K562 (cell line): ENCODE results near the gene ADARB2. TPM values are rescaled to one million over a fixed set of nuclear protein-coding genes. Genes with fewer than 3 reads are reported as not detected.

Experiments used
- ATAC-seq: fragments of 200-7000 bp; cut with Tn5 transposase; 3 replicates; pipeline ENCODE4 v1.9.1; 2020; ENCODE audit warnings: moderate library complexity
- BruUV-seq: library from RNA; stranded (reverse); fragments of 400-500 nt; replicated peaks from 2 replicates; lab custom pipeline; 2021; lab: Mats Ljungman, UMichigan
- CTCF ChIA-PET: fragments of 300-600 bp; formaldehyde crosslinking; extraction: SDS; loops from one replicate; lab custom pipeline; 2021; ENCODE audit warnings: low intra/inter-chr PET ratio; lab: Yijun Ruan, JAX
- POLR2A ChIA-PET: fragments of 300-600, 350-650 bp; sonication (Branson Sonifier 250); formaldehyde crosslinking; extraction: SDS; loops from one replicate; lab custom pipeline; 2021; ENCODE audit warnings: antibody characterized with exemption, inconsistent platforms; lab: Yijun Ruan, JAX
- DNase-seq, 4 experiments: peaks; one replicate each; pipeline versions ENCODE4 v3.0.0 to v3.0.0-alpha.2; 2011 to 2018; ENCODE audit warnings: low spot score in 3 of 4, mixed read lengths in 3 of 4; ENCODE audit errors: extremely low read depth in 1 of 4
- FAIRE-seq: peaks from 2 replicates; lab custom pipeline; 2011; peaks lifted over from hg19 to GRCh38; lab: Jason Lieb, UNC
- H2AFZ ChIP-seq: 2 replicates; pipeline ENCODE4 v1.6.0; 2011; ENCODE audit warnings: low read depth, low read length, control low read depth, inconsistent platforms
- H3K27ac ChIP-seq: fragments of 200-600 bp; 3 replicates; pipeline ENCODE4 v1.8.0; 2011; ENCODE audit warnings: low read depth, mild to moderate bottlenecking, control low read depth, inconsistent platforms, low read length, moderate library complexity, mixed read lengths; ENCODE audit errors: extremely low read depth
- H3K27me3 ChIP-seq, 2 experiments: fragments of 300-600 bp in 1 of 2; 2 replicates in 1 of 2; 3 replicates in 1 of 2; pipeline versions ENCODE4 v1.6.0 to v1.8.0; 2011; ENCODE audit warnings: inconsistent platforms in 2 of 2, low read length in 2 of 2, mild to moderate bottlenecking in 1 of 2, mixed read lengths in 1 of 2, moderate library complexity in 1 of 2; ENCODE audit not compliant: control insufficient read depth in 2 of 2, insufficient read depth in 2 of 2
- H3K36me3 ChIP-seq: fragments of 300-600 bp; 3 replicates; pipeline ENCODE4 v1.8.0; 2011; ENCODE audit warnings: mild to moderate bottlenecking, low read length, inconsistent platforms; ENCODE audit not compliant: control insufficient read depth, insufficient read depth
- H3K4me1 ChIP-seq, 2 experiments: fragments of 200-600 bp in 1 of 2; replicated peaks in 1 of 2; 2 replicates in 1 of 2; 3 replicates in 1 of 2; pipeline versions ENCODE4 v1.5.1 to v1.8.0; 2011; ENCODE audit warnings: inconsistent platforms in 2 of 2, low read length in 2 of 2, mild to moderate bottlenecking in 1 of 2, mixed read lengths in 1 of 2, moderate library complexity in 1 of 2; ENCODE audit not compliant: control insufficient read depth in 2 of 2, insufficient read depth in 2 of 2
- H3K4me2 ChIP-seq: 2 replicates; pipeline ENCODE4 v1.6.1; 2011; ENCODE audit warnings: low read length, control low read depth, inconsistent platforms, mixed read lengths; ENCODE audit not compliant: insufficient read depth
- H3K4me3 ChIP-seq: fragments of 200-600 bp; sonication (generic), shearing (Covaris generic); 2 replicates; pipeline ENCODE4 v1.5.1; 2016; ENCODE audit warnings: control low read depth, inconsistent platforms
- H3K79me2 ChIP-seq: fragments of 200-600 bp; 3 replicates; pipeline ENCODE4 v1.8.0; 2011; ENCODE audit warnings: low read length, inconsistent platforms; ENCODE audit not compliant: control insufficient read depth, insufficient read depth
- H3K9ac ChIP-seq, 2 experiments: 2 replicates each; pipeline versions ENCODE4 v1.6.0 to v1.6.1; 2011; ENCODE audit warnings: low read depth in 2 of 2, low read length in 2 of 2, control low read depth in 1 of 2, inconsistent platforms in 1 of 2, mild to moderate bottlenecking in 1 of 2, mixed read lengths in 1 of 2; ENCODE audit not compliant: insufficient read depth in 1 of 2
- H3K9me1 ChIP-seq: one replicate; pipeline ENCODE4 v1.6.0; 2011; ENCODE audit warnings: inconsistent platforms, mild to moderate bottlenecking, low read length, moderate library complexity; ENCODE audit not compliant: control insufficient read depth, insufficient read depth
- H3K9me3 ChIP-seq: replicated peaks from 2 replicates; pipeline ENCODE4 v1.5.1; 2011; ENCODE audit warnings: low read depth, low read length, inconsistent platforms; ENCODE audit not compliant: control insufficient read depth, insufficient read depth
- H4K20me1 ChIP-seq: replicated peaks from 2 replicates; pipeline ENCODE4 v1.6.1; 2011; ENCODE audit warnings: low read length, inconsistent platforms, mixed read lengths; ENCODE audit not compliant: control insufficient read depth, insufficient read depth
- CREBBP ChIP-seq: IDR thresholded peaks from one replicate; pipeline ENCODE4 v1.6.1; 2012; ENCODE audit warnings: low read depth, mild to moderate bottlenecking, control low read depth, inconsistent platforms, low read length
- NCOA6 ChIP-seq: fragments of 450-650 bp; IDR thresholded peaks from 2 replicates; pipeline ENCODE4 v1.6.1; 2017; ENCODE audit warnings: mild to moderate bottlenecking
- NR4A1 ChIP-seq, 2 experiments: fragments of 250-450 bp in 1 of 2; fragments of 450-650 bp in 1 of 2; sonication (Bioruptor Pico) in 1 of 2; IDR thresholded peaks; 2 replicates each; pipeline versions ENCODE4 v1.4.0 to v1.6.1; 2016 to 2020; ENCODE audit warnings: mild to moderate bottlenecking in 2 of 2, missing compliant biosample characterization in 1 of 2, missing genetic modification characterization in 1 of 2, moderate library complexity in 1 of 2
- ZNF165 ChIP-seq: fragments of 250-450 bp; sonication (Bioruptor Pico); IDR thresholded peaks from 2 replicates; pipeline ENCODE4 v1.4.0; 2020; ENCODE audit warnings: borderline replicate concordance
- ZNF408 ChIP-seq: fragments of 250-450 bp; sonication (Bioruptor Pico); IDR thresholded peaks from 2 replicates; pipeline ENCODE4 v1.4.0; 2020; ENCODE audit warnings: low read depth, mild to moderate bottlenecking, moderate library complexity
- ZNF589 ChIP-seq: fragments of 200-800 bp; sonication (Bioruptor generic); IDR thresholded peaks from 2 replicates; pipeline ENCODE4 v1.6.1; 2016; ENCODE audit warnings: low read depth, missing genetic modification characterization, missing compliant biosample characterization
- WGBS: fragments of 100-300 bp; shearing (Covaris generic); methylation state at CpG from one replicate; pipeline ENCODE4 v1.1.6; 2016; ENCODE audit warnings: low coverage, mixed read lengths; ENCODE audit not compliant: insufficient coverage; ENCODE audit errors: missing lambda C conversion rate; 5-methylcytosine and 5-hydroxymethylcytosine counted together
- in situ Hi-C: fragments of 300-500 bp; cut with MboI; formaldehyde crosslinking; loops from 4 replicates; pipeline ENCODE4 v1.15.0; 2018; ENCODE audit warnings: inconsistent platforms, mixed read lengths
- intact Hi-C: fragments of 100-400 bp; cut with micrococcal nuclease; formaldehyde crosslinking; loops from 2 replicates; pipeline ENCODE4 v1.14.2; 2022
- polyA plus RNA-seq, 8 experiments: library from polyadenylated mRNA; depleted of rRNA in 4 of 8; stranded (reverse) in 5 of 8; unstranded in 3 of 8; fragments of >200 nt; fragmentation: Nextera tagmentation in 2 of 8; fragmentation: Illumina TruSeq in 1 of 8; extraction: Ambion mirVana in 2 of 8; extraction: Trizol in 1 of 8; gene quantifications; 2 replicates each; pipeline versions ENCODE4 v1.2.1 to v1.2.3, GENCODE V29; 2011 to 2014; ENCODE audit warnings: inconsistent platforms in 1 of 8, missing spikeins in 1 of 8
- total RNA-seq, 7 experiments: library from RNA; depleted of rRNA in 6 of 7; stranded (reverse); fragments of >200 nt in 6 of 7; fragmentation: Illumina TruSeq in 2 of 7; extraction: Trizol in 2 of 7; gene quantifications; 2 replicates each; pipeline versions ENCODE4 v1.2.1 to v1.2.3, GENCODE V29; 2011 to 2021; ENCODE audit warnings: low replicate concordance in 1 of 7
- TF ChIP-seq, protein P1 (sequence below): IDR thresholded peaks from 2 replicates; pipeline ENCODE4 v1.6.1; 2014; ENCODE audit warnings: antibody characterized with exemption
- TF ChIP-seq, protein P2 (sequence below), 2 experiments: fragments of 450-650 bp; IDR thresholded peaks; 2 replicates each; pipeline ENCODE4 v1.6.1; 2018; ENCODE audit warnings: mild to moderate bottlenecking in 2 of 2, low read depth in 1 of 2; ENCODE audit not compliant: partially characterized antibody in 2 of 2

ADARB2 gene
- total and polyA plus RNA-seq, 9 of the 15 experiments (the other 6 are each of a cell fraction or from before 2014, with no cell fraction given): not detected

DNA sequence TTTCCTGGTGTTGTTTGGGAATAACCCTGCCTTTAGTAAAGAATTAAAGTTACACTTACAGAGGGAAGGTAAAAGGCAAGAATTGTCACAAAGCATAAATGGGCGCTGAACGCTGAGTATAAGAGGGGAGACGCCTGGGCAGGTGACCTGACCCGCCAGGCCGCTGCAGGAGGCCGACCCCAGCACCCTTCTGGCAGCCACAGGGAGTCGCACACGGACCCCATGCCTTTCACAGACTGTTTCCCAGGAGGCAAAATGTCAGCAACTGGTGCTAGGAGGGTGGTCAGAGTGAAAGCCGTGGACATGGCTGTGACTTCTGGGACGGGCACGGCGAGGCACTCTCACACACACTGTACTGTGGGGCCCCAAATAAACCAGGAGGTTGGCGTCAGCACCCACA is 392.9 kb downstream of the ADARB2 start:
- ChIA-PET POLR2A (interaction anchor here (1.2 kb wide), 1 partner anchor 25 kb away, joined by 3 read pairs; no protein-coding TSS in a partner anchor), CTCF (no interaction called here)
- in situ Hi-C loops: no loop called here
- BruUV-seq: no TSS peak
- Histone ChIP-seq H3K9ac (no peak overlapping the region), H3K79me2 (no peaks in the 10 kb centered on the region), H4K20me1 (no peaks in the 10 kb centered on the region), H2AFZ (no peak overlapping the region), H3K4me1 (no peaks in the 10 kb centered on the region; a peak in 1 of 5 replicates), H3K27me3 (peaks cover 12 to 61% of the 10 kb centered on the region in 2 experiments; a peak in 4 of 5 replicates), H3K4me2 (no peak overlapping the region), H3K36me3 (no peaks in the 10 kb centered on the region), H3K9me1 (no peaks in the 10 kb centered on the region), H3K9me3 (no peaks in the 10 kb centered on the region), H3K4me3 (no peak overlapping the region), H3K27ac (no peak overlapping the region)
- ATAC-seq (no peak), DNase-seq (no peak), FAIRE-seq (no peak)
- intact Hi-C loops: no loop called here
- TF ChIP-seq ZNF408 (no peak), NR4A1 (CRISPR knock-in tag; IDR thresholded peaks at IDR 0.05) (no peak), NR4A1 (tag; IDR thresholded peaks at IDR 0.05) (no peak), NCOA6 (no peak), CREBBP (no peak), ZNF589 (no peak), ZNF165 (CRISPR knock-in tag) (no peak)
- TF ChIP-seq, protein P1, sequence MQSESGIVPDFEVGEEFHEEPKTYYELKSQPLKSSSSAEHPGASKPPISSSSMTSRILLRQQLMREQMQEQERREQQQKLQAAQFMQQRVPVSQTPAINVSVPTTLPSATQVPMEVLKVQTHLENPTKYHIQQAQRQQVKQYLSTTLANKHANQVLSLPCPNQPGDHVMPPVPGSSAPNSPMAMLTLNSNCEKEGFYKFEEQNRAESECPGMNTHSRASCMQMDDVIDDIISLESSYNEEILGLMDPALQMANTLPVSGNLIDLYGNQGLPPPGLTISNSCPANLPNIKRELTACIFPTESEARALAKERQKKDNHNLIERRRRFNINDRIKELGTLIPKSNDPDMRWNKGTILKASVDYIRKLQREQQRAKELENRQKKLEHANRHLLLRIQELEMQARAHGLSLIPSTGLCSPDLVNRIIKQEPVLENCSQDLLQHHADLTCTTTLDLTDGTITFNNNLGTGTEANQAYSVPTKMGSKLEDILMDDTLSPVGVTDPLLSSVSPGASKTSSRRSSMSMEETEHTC: no peak
- TF ChIP-seq, protein P2, sequence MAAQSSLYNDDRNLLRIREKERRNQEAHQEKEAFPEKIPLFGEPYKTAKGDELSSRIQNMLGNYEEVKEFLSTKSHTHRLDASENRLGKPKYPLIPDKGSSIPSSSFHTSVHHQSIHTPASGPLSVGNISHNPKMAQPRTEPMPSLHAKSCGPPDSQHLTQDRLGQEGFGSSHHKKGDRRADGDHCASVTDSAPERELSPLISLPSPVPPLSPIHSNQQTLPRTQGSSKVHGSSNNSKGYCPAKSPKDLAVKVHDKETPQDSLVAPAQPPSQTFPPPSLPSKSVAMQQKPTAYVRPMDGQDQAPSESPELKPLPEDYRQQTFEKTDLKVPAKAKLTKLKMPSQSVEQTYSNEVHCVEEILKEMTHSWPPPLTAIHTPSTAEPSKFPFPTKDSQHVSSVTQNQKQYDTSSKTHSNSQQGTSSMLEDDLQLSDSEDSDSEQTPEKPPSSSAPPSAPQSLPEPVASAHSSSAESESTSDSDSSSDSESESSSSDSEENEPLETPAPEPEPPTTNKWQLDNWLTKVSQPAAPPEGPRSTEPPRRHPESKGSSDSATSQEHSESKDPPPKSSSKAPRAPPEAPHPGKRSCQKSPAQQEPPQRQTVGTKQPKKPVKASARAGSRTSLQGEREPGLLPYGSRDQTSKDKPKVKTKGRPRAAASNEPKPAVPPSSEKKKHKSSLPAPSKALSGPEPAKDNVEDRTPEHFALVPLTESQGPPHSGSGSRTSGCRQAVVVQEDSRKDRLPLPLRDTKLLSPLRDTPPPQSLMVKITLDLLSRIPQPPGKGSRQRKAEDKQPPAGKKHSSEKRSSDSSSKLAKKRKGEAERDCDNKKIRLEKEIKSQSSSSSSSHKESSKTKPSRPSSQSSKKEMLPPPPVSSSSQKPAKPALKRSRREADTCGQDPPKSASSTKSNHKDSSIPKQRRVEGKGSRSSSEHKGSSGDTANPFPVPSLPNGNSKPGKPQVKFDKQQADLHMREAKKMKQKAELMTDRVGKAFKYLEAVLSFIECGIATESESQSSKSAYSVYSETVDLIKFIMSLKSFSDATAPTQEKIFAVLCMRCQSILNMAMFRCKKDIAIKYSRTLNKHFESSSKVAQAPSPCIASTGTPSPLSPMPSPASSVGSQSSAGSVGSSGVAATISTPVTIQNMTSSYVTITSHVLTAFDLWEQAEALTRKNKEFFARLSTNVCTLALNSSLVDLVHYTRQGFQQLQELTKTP (IDR thresholded peaks at IDR 0.05; ENCODE audit: low read depth in 1 of 2, partially characterized antibody in 2 of 2): no peak
- WGBS: 0% methylated on average over 13 of the region's 13 CpGs
